HG02763 (cell line): ENCODE data around the gene CDKN3.
"Not testable (repeated sequence)": the region's sequence is repeated elsewhere in the genome, so short reads cannot be mapped to it uniquely, and the experiment has no call there.

ENCODE experiments used
- ATAC-seq: cut with Tn5 transposase; IDR thresholded peaks from one replicate; pipeline ENCODE4 v1.9.1; 2021; ENCODE audit warnings: mild to moderate bottlenecking, moderate library complexity; ENCODE audit not compliant: unreplicated experiment

Gene CDKN3

DNA sequence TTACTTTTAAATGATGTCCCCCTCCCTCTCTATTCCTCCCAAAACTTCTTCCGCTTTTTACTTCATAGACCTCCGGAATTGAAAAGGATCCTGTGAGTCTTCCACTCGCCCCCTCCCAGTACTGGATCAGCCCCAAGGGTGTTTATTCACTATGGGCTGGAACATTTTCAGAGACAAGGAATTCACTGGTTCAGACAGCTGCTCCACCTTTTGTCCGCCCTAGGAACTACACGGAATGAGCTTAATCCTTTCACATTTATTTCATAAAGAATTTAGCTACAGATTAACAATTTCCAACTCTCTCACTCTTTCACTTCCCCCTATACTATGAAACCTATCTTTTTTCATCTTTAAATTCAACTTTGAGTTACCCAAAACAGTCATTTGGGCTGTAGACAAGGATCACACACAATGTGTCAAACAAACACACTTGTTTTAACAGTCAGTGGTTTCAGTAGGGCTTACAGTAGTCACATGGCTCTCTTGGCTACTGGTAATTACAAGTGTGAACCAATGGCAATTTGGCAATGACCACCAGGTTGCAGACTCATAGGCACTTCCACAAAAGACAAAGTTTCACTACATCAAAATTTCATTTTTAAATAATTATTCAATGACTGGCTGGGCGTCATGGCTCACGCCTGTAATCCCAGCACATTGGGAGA lies 23.8 kb downstream of the CDKN3 start:
- no peak for ATAC-seq

DNA sequence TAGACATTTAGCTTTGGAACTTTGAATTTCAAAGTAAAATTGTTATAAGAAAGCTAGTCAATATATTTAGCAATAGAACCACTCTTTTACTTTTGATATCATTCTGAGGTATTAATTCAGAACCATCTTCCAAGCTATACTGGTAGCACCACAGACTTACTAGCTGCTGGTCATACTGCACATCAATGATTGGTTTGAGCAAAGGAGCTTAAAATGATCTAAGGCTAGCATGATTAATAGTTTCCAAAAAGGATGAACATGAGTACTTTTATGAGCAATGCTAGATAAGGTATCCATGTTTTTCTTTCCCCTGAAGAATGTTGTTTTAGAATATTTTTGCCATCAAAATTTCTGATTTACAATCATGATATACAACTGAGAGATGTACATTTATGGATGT lies 27.2 kb downstream of the CDKN3 start:
- ATAC-seq, result no peak

DNA sequence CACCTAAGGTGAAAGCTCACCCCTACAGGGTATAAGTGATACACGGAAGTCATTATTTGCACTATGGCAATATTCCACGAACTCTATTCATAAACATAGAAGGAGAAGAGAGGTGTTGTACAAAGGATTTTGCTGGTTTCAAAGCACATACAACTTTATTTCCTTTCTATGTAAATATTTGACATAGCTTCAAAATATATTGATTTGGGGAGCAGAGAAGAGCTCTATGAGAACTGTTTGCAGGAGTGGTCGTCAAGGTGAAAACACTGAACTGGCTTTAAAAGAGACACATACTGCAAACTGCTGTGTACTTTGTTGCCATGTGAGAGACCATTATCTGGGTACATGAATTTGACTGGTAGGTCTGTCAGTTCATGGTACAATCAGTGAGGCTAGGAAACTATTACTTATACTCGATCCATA lies 27.7 kb downstream of the CDKN3 start:
- no peak for ATAC-seq

DNA sequence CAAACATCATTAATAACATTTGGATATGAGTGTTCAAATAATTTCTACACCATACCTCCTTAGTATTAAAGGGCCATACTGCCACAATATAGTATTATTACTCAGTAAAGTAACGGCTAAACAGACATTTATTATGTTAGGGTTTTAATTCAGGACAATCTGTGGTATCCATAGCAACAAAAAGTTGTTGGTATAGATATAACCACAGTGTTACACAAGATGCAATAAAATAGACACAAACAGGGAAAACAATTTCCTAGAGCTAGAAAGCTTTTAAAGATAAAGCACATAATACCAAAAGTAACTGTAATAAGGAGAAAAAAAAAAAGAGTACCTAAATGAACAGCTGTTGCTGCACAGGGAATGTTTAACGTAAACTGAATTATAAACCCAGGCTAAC lies 28.3 kb downstream of the CDKN3 start:
- no peak for ATAC-seq

DNA sequence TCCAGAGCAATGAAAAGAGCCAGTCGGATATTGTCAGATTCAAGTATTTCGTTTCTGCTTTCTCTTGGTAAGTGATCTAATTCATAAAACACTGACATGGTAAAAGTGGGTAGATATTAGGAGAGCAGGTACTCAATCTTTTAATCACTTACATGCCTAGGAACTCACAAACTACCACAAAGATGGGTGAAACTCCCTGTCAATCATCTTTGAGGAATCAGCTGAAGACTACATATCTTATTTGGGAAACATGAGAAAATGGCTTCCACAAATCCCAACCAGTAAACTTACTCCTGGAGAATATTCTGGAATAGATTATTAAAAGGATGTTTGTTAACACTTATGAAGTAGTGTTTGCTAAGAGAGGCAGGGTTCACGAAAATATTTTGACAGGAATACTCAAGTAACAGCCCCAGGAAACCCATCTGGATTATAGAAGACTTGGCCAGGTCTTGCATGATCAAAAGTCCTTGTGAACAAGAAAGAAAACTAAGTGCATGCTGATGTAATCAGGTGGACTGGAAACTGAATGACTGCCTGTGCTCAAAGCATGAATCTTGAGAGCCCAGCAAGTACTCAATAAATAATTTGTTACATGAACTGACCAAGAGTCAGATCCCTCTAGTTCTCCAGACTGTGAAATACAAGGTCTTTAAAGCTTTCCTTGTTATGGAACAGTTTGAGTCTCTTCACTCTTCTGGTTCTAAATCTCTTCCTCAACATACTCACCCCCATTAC lies 28.9 kb downstream of the CDKN3 start:
- ATAC-seq, result no peak

DNA sequence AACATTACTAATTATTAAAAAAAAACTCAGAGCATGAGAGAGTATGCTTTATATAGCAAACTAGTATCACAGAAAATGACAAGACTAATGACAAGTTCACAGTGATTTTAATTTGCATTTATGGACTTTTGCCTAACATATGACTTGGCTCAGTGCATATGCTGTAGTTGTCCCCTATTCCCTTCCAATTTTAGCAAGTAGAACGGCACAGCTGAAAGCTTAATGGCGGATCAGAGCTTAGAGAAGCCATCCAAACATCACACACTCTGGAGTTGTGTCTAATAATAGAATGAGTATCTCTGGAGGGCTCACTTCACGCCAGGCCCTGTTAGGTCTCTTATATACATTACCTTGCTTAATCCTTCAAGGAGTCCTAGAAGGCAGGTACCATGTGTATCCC lies 31.1 kb downstream of the CDKN3 start:
- no peak for ATAC-seq

DNA sequence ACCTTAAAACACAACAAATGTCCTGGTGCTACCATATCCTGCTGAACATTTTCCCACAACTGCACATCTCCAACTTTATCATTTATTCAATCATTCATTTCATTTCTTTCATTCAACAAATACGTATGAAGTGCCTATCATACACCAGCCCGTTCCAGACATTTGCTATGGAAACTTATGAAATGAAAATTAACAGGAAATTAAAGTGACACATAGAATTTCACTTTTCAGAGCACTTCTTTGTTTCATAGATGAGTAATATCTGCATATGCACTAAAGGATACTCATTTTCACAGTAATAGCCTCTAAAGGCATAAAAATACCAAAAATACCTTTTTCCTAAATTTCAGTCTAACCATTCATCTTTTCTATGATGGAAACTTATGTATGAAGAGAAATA lies 31.7 kb downstream of the CDKN3 start:
- no peak for ATAC-seq

DNA sequence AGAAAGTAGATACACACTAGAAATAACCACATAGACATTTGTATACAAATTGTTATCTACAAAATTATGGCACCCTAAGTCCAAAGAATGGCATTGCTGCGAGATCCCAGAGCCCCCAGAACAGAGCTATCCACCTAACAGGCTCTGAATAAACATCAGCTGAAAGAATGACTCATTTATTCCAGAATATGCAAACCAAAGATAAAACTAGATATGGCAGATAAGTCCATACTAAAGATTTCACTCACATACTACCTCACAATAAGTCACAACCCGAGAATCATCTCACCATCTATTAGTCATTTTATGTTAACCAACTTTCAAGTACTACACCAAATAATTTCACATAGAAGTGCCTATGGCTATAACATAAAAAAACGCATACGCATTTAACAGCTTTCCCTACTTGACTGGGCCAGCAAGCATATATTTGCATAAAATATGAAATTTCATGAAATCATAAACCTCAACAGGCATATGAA lies 38.7 kb downstream of the CDKN3 start:
- ATAC-seq, result no peak

DNA sequence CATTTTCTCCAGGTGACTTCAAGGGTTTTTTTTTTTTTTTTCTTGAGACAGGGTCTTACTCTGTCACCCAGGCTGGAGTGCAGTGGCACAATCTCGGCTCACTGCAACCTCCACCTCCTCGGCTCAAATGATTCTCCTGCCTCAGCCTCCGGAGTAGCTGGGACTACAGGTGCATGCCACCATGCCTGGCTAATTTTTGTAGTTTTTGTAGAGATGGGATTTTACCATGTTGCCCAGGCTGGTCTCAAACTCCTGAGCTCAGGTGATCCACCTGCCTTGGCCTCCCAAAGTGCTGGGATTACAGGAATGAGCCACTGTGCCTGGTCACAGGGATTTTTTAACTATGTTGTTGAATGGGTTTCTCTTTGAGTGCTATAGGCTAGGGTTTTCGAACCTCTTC lies 41.1 kb downstream of the CDKN3 start:
- ATAC-seq, result not testable (repeated sequence)

DNA sequence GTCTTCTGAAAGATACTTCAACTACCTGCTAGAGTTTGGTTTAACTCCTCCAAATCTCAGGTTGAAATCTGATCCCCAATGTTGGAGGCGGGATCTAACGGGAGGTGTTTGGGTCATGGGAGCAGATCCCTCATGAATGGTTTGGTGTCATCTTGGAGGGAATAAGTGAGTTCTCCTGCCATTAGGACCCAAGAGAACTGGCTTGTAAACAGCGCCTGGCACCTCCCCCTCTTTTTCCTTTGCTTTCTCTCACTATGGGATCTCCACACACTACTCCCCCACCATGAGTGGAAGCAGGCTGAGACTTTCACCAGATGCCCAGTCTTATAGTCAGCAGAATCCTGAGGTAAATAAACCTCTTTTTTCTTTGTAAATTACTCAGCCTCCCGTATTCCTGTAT lies 41.9 kb downstream of the CDKN3 start:
- ATAC-seq, result no peak

DNA sequence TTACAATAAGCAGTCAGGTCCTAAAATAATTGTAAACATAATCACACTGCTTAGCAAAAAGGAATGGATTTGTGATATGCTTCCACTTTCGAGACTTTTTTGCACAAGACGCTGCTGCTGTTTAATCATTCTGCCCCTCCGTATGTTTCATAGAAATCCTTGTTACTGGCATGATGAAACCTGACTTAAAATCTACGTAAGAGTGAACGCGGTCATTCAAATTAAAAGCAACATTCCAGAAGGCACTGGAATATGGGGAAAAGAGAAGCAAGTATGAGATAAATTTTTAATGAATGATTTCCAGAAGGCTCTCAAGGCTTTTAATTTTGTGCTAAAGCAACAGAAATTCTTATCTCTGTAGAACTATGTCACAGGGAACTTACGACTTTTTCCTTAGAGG lies 43.2 kb downstream of the CDKN3 start:
- ATAC-seq, result no peak

DNA sequence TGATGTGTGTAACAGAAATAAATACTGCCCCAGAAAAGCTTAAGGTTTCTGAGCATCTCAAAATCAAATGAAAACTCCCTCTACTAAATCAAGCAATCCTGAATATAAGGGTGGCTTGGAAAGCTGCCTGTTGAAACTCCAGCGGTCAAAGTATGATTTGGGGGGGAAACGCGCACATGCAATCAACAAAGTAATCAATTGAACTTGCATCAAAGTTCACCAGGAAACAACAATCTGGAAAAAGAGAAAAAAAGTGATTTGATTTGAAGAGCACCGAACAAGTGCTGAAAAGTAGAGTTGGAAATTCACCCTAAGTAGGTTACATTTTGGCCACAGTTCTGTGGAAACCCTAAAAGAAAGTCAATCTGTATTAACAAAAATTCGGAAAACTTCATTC lies 43.7 kb downstream of the CDKN3 start:
- ATAC-seq, result no peak

DNA sequence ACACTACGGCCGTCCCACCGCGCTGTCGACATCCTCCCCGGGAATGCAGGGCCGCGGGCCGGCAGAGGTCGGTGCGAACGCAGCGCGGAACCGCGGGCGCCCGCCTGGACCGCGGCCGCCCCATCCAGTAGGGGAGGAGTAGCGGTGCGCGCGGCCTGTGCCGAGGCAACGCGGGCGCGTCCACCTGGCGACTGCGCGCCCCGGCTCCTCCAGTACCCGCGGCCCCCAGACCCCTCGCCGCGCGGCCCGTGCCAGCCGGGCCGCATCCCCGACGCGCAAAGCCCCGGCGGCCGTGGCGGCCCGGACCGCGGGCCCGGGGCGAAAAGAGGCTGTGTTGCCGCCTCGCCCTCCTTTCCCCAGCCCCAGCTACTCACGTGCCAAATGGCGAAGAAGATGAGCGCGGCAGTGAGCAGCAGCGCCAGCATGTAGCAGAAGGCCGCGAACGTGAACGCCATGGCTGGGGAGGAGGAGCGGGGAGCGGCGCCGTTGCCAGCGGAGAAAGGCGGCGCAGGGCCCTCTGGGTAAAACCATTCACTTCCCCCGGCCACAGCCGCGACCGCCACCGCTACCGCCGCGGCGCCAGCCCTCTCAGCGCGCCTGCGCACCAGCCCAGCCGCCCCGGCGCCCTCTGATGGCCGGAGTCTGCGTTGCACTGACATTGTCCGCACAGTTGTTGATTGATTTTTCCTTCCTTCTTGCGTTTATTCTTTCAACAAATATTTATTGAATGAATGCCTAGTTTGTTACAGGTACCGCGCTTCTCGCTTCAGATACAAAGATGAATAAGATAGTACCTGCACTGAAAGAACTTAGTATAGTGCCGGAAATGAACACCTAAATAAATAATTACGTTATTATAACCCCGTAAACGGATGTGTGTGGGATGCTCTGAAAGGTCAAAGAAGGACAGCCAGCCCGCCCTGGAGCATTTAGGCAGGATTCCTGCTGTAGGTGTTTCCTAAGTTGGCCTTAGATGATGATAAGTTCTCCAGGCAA lies 44.4 kb downstream of the CDKN3 start, which contains the start of gene CNIH1:
Gene CNIH1 (minus strand): TSS at position 502 of the 996 bp plus-strand sequence. CDS start 47 bp downstream, at position 455.
- ATAC-seq, result peak; percentile 97

DNA sequence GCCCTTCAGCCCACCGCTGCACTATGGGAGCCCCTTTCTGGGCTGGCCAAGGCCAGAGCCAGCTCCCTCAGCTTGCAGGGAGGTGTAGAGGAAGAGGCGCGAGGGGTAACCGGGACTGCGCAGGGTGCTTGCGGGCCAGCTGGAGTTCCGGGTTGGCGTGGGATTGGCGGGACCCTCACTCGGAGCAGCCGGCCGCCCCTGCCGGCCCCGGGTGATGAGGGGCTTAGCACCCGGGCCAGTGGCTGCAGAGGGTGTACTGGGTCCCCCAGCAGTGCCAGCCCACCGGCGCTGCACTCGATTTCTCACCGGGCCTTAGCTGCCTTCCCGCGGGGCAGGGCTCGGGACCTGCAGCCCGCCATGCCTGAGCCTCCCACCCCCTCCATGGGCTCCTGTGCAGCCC lies 46.2 kb downstream of the CDKN3 start:
- not testable (repeated sequence) for ATAC-seq

DNA sequence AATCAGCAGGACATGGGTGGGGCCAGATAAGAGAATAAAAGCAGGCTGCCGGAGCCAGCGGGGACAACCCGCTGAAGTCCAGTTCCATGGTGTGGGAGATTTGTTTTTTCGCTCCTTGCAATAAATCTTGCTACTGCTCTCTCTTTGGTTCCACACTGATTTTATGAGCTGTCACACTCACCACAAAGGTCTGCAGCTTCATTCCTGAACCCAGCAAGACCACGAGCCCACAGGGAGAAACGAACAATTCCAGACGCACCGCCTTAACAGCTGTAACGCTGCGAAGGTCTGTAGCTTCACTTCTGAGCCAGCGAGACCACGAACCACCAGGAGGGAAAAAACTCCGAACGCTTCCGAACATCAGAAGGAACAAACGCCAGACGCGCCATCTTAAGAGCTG lies 47.2 kb downstream of the CDKN3 start:
- ATAC-seq, result no peak

DNA sequence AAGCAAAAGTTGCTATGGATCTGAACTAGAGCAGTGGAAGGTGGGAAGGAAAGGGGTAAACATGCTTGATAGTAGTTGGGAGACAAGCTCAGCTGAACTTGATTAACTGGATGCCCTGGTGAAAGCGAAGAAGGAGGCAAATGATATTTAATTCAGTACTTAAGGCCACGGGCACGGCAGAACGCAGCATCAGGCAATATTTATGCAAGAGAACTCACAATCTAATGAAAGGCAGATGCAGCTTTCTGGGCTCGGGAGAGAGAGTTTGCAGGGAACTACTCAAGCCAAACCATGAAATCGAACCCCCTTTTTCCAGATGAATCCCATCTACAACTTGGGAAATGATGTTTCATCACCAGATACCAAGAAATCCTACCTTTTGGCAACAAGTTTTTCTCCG lies 47.9 kb downstream of the CDKN3 start:
- ATAC-seq, result no peak

DNA sequence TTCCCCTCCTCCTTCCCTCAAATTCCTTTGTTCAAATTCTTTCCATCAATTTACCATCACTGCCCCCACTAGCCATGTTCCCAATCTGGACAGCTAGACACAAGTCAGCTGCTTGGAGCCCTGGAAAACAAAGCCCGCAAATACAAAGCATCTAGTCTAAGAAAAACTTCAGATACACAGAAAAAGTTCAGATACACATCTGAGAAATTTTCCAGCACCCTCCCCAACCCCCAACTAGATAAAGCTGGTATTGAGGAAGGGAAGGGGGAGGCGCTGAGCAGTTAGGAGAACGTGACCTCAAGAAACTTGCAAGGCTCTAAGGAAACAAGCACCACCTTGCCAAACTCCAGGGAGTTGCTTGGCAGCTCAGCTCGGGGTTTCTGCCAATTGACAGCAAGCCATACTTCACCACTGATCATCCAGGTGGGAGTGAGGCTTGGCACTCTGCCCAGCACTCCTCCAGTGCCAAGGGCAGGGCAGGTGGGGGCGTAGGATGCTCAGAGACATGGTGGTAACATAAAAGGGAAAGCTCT lies 49.4 kb downstream of the CDKN3 start:
- ATAC-seq, result no peak

DNA sequence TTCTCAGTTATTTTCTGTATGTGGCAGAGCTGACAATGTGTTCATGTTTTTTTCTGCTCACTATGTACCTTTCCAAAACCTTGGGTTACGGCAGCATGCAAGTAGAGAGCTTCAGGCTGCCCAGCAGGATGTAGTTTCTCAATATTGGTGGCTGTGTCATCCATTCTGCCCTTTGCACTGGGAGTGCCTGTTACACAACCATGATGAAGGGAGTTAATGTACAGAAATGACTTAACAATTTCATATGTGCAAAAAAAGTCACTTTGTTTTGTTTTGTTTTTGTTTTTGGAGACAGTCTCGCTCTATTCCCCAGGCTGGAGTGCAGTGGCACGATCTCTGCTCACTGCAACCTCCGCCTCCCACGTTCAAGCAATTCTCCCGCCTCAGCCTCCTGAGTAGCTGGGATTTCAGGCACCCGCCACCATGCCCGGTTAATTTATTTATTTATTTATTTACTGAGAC lies 50.5 kb downstream of the CDKN3 start:
- no peak for ATAC-seq

DNA sequence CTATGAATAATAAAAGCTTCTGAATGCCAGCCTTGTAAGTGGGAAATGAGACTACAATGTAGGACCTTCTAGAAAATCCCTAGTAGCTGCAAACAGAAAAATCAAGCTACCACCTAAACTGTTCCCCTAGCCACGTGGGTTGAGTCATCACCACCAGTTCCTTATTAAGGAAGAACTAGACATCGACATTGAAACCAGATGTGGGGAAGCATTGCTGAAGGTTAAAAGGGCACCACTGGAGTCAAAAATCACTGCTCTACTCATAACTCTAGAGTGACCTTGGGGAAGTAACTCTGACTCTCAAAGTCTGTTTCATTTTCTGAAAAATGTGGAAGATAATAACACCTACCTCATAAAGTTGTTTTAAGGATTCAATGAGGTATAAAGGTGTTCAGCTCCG lies 53.7 kb downstream of the CDKN3 start:
- peak; percentile 69 for ATAC-seq

DNA sequence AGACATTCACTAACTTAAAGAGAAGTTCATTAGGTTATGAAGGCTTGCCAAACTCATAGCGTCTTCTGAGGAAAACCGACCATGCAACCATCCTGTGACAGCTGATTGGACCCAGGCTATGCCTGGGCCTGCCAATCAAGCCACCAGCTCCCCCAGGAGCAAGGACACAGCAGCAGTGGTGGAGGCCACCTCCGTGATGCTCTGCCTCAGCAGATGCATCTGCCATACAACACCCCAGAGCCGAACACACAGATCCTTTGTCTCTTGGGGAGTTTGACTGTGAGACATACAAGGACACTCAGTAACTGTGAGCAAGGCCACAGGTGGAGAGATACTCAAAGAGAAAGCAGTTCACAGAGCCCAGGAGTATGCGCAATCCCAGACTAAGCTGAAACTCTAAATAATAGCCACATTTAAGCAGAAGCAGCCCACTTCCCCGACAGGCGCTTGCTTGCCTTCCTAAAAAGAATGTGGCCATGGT lies 54.4 kb downstream of the CDKN3 start:
- ATAC-seq, result no peak

DNA sequence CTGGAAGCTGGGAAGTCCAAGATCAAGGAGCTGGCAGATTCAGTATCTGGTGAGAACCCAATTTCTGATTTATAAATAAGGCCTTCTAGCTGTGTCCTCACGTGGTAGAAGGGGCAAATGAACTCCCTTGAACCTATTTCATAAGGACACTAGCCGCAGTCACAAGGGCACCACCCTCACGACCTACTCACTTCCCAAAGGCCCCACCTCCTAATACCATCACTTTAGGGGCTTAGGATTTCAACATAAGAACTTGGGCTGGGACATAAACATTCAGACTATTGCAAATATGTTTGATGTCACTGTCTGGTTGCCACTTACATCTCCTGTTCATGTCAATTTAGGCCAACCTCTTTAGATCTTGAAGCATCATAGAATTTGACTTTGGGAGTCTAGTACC lies 55.2 kb downstream of the CDKN3 start:
- ATAC-seq, result no peak
